ENCODE results near the gene SCARB1. TPM values are rescaled to one million over a fixed set of nuclear protein-coding genes. Genes with fewer than 3 reads are reported as not detected.

Gene SCARB1
- total and polyA plus RNA-seq, 2 of the 13 experiments (the other 11 are each of a cell fraction or from before 2014, with no cell fraction given) = 63.4 to 160 TPM

GRCh38 chr12:124790650-124791400 is 72.8 kb downstream of the SCARB1 start:
- CTCF ChIA-PET (ENCODE audit: low intra/inter-chr PET ratio, low total read pairs) = no interaction called here
- intact Hi-C loops (cut with micrococcal nuclease; ENCODE audit: unreplicated experiment) = no loop called here
- TF ChIP-seq IRF1 (CRISPR knock-in tag; IDR thresholded peaks at IDR 0.05; ENCODE audit: low read depth) (no peak), AGO2 (optimal IDR thresholded peaks at IDR 0.05; ENCODE audit: low read depth, low read length) (peak; percentile 29), ZNF331 (CRISPR knock-in tag; IDR thresholded peaks at IDR 0.05) (no peak)

GRCh38 chr12:124788936-124789555 is 74.6 kb downstream of the SCARB1 start:
- Histone ChIP-seq H2AFZ (ENCODE audit: low read length) (no peak overlapping the region), H3K4me2 (ENCODE audit: low read depth, low read length) (no peak overlapping the region), H4K20me1 (ENCODE audit: insufficient read depth, low read length) (no peaks in the 10 kb centered on the region), H3K27me3 (ENCODE audit: control insufficient read depth in 1 of 2, insufficient read depth in 2 of 2, low read length in 2 of 2) (no peaks in the 10 kb centered on the region), H3K4me3 (replicated peaks in 1 of 3; ENCODE audit: insufficient read depth in 1 of 3, low read depth in 2 of 3, low read length in 3 of 3) (no peak overlapping the region), H3K4me1 (ENCODE audit: insufficient read depth, low read length) (no peaks in the 10 kb centered on the region), H3K27ac (ENCODE audit: extremely low read length, insufficient read depth, low read length) (no peak overlapping the region), H3K36me3 (replicated peaks in 1 of 2; ENCODE audit: control insufficient read depth in 1 of 2, insufficient read depth in 2 of 2, low read length in 2 of 2) (peaks cover 49 to 86% of the 10 kb centered on the region in 2 experiments), H3K79me2 (ENCODE audit: insufficient read depth, low read length) (no peaks in the 10 kb centered on the region), H3K9ac (ENCODE audit: insufficient read depth, low read depth, low read length) (no peak overlapping the region), H3K9me3 (ENCODE audit: low read length) (no peaks in the 10 kb centered on the region)
- ChIA-PET CTCF (ENCODE audit: low intra/inter-chr PET ratio, low total read pairs) (no interaction called here), POLR2A (no interaction called here)
- 97% methylated on average over 13 of the region's 13 CpGs for WGBS (ENCODE audit: low lambda C conversion rate)
- FAIRE-seq (no peak), ATAC-seq (no peak), DNase-seq (ENCODE audit: low spot score) (no peak)
- no TSS peak for BruUV-seq (replicated peaks)
- intact Hi-C loops (cut with micrococcal nuclease; ENCODE audit: unreplicated experiment) (no loop called here), in situ Hi-C loops (cut with HindIII; ENCODE audit: extremely low pct_ligation_motif_present, low pct_unique_long_range_greater_than_20kb) (no loop called here)
- TF ChIP-seq TIGD3 (CRISPR knock-in tag; IDR thresholded peaks at IDR 0.05; ENCODE audit: borderline replicate concordance) (no peak), MAFK (conservative IDR thresholded peaks at IDR 0.05 in 1 of 2, IDR thresholded peaks at IDR 0.05 in 1 of 2; ENCODE audit: low read length in 2 of 2) (peak; percentile 62 to 76), GATA4 (IDR thresholded peaks at IDR 0.05; ENCODE audit: borderline replicate concordance, low read depth) (no peak), ZSCAN30 (CRISPR knock-in tag; IDR thresholded peaks at IDR 0.05) (no peak), SRF (IDR thresholded peaks at IDR 0.05; ENCODE audit: low read depth, low read length) (no peak), ZNF362 (CRISPR knock-in tag; IDR thresholded peaks at IDR 0.05; ENCODE audit: borderline replicate concordance) (no peak), ZNF709 (CRISPR knock-in tag; IDR thresholded peaks at IDR 0.05) (no peak), SRY (CRISPR knock-in tag; IDR thresholded peaks at IDR 0.05) (no peak), NR0B2 (CRISPR knock-in tag; IDR thresholded peaks at IDR 0.05) (no peak), ZNF333 (CRISPR knock-in tag; IDR thresholded peaks at IDR 0.05; ENCODE audit: borderline replicate concordance) (no peak)

More at GRCh38 chr12:124790650-124791400, 72.8 kb downstream of the SCARB1 start:
- in situ Hi-C loops (cut with HindIII; ENCODE audit: extremely low pct_ligation_motif_present, low pct_unique_long_range_greater_than_20kb) = no loop called here
- Histone ChIP-seq H3K4me1 (ENCODE audit: insufficient read depth, low read length) (no peaks in the 10 kb centered on the region), H3K79me2 (ENCODE audit: insufficient read depth, low read length) (no peaks in the 10 kb centered on the region), H3K36me3 (replicated peaks in 1 of 2; ENCODE audit: control insufficient read depth in 1 of 2, insufficient read depth in 2 of 2, low read length in 2 of 2) (peaks cover 44 to 81% of the 10 kb centered on the region in 2 experiments), H4K20me1 (ENCODE audit: insufficient read depth, low read length) (no peaks in the 10 kb centered on the region), H2AFZ (ENCODE audit: low read length) (no peak overlapping the region), H3K9me3 (ENCODE audit: low read length) (no peaks in the 10 kb centered on the region), H3K4me2 (ENCODE audit: low read depth, low read length) (no peak overlapping the region), H3K27me3 (ENCODE audit: control insufficient read depth in 1 of 2, insufficient read depth in 2 of 2, low read length in 2 of 2) (no peaks in the 10 kb centered on the region), H3K27ac (ENCODE audit: extremely low read length, insufficient read depth, low read length) (no peak overlapping the region), H3K4me3 (replicated peaks in 1 of 3; ENCODE audit: insufficient read depth in 1 of 3, low read depth in 2 of 3, low read length in 3 of 3) (no peak overlapping the region), H3K9ac (ENCODE audit: insufficient read depth, low read depth, low read length) (no peak overlapping the region)
- BruUV-seq (replicated peaks) = no TSS peak
- POLR2A ChIA-PET = no interaction called here
- 98% methylated on average over 11 of the region's 21 CpGs for WGBS (ENCODE audit: low lambda C conversion rate)
- ATAC-seq (no peak), FAIRE-seq (no peak), DNase-seq (ENCODE audit: low spot score) (no peak)
